H1 (cell line): Measurements from ENCODE around the gene NUP210L. TPM values are rescaled to one million over a fixed set of nuclear protein-coding genes. Genes with fewer than 3 reads are reported as not detected.

Source experiments
- CTCF ChIA-PET: fragments of 300-600 bp; sonication (Branson Sonifier 250); formaldehyde crosslinking; loops from one replicate; lab custom pipeline; 2021; ENCODE audit not compliant: partially characterized antibody; lab: Charles Lee
- POLR2A ChIA-PET: fragments of 300-600 bp; sonication (Branson Sonifier 250); formaldehyde crosslinking; loops from one replicate; lab custom pipeline; 2021; ENCODE audit warnings: inconsistent platforms; ENCODE audit not compliant: partially characterized antibody; lab: Charles Lee
- DNase-seq, 2 experiments: peaks; one replicate each; pipeline versions ENCODE4 v3.0.0 to v3.0.0-alpha.2; 2010 to 2022; ENCODE audit warnings: low spot score in 2 of 2, low read depth in 1 of 2, mixed read lengths in 1 of 2
- FAIRE-seq: peaks from 2 replicates; lab custom pipeline; 2011; peaks lifted over from hg19 to GRCh38; lab: Jason Lieb, UNC
- H2AFZ ChIP-seq: 2 replicates; pipeline ENCODE4 v1.8.1; 2012; ENCODE audit warnings: low read length, inconsistent platforms
- H2AK5ac ChIP-seq: 2 replicates; pipeline ENCODE4 v1.6.1; 2013; ENCODE audit warnings: low read depth, low read length
- H2BK120ac ChIP-seq: replicated peaks from 2 replicates; pipeline ENCODE3; 2013; ENCODE audit warnings: low read depth, low read length, inconsistent platforms
- H2BK12ac ChIP-seq: 2 replicates; pipeline ENCODE4 v1.6.1; 2013; ENCODE audit warnings: low read depth, low read length
- H2BK15ac ChIP-seq: 2 replicates; pipeline ENCODE4 v1.6.1; 2013; ENCODE audit warnings: low read length
- H2BK20ac ChIP-seq: 2 replicates; pipeline ENCODE4 v1.6.1; 2013; ENCODE audit warnings: low read length
- H2BK5ac ChIP-seq: 2 replicates; pipeline ENCODE4 v1.6.1; 2013; ENCODE audit warnings: low read depth, low read length
- H3K14ac ChIP-seq: 2 replicates; pipeline ENCODE4 v1.6.1; 2013; ENCODE audit warnings: inconsistent platforms; ENCODE audit not compliant: insufficient read length
- H3K18ac ChIP-seq: 2 replicates; pipeline ENCODE4 v1.6.1; 2013; ENCODE audit warnings: low read length; ENCODE audit errors: extremely low read depth
- H3K23ac ChIP-seq: 2 replicates; pipeline ENCODE4 v1.6.1; 2013; ENCODE audit warnings: inconsistent platforms; ENCODE audit not compliant: insufficient read length
- H3K23me2 ChIP-seq: 2 replicates; pipeline ENCODE4 v1.6.1; 2013; ENCODE audit warnings: low read depth, low read length
- H3K27ac ChIP-seq: 2 replicates; pipeline ENCODE4 v1.6.1; 2011; ENCODE audit warnings: low read depth, low read length, inconsistent platforms
- H3K27me3 ChIP-seq, 4 experiments: replicated peaks in 1 of 4; 1 replicate in 1 of 4; 2 replicates in 3 of 4; pipeline versions ENCODE4 v1.6.1 to v1.8.1; 2011 to 2013; ENCODE audit warnings: low read length in 3 of 4, mild to moderate bottlenecking in 3 of 4, inconsistent platforms in 2 of 4, mixed read lengths in 2 of 4, moderate library complexity in 1 of 4; ENCODE audit not compliant: control insufficient read depth in 3 of 4, insufficient read depth in 3 of 4; ENCODE audit errors: extremely low read depth in 1 of 4
- H3K36me3 ChIP-seq, 4 experiments: 2 replicates each; pipeline versions ENCODE4 v1.6.1 to v1.8.1; 2011 to 2013; ENCODE audit warnings: mild to moderate bottlenecking in 4 of 4, low read length in 3 of 4, moderate library complexity in 2 of 4, control low read depth in 1 of 4, inconsistent platforms in 1 of 4; ENCODE audit not compliant: insufficient read depth in 4 of 4, control insufficient read depth in 2 of 4
- H3K4ac ChIP-seq: replicated peaks from 2 replicates; pipeline ENCODE3; 2013; ENCODE audit warnings: low read length, low read depth, mixed read lengths, inconsistent platforms; ENCODE audit not compliant: insufficient read length
- H3K4me1 ChIP-seq, 4 experiments: replicated peaks in 1 of 4; 1 replicate in 1 of 4; 2 replicates in 3 of 4; pipeline versions ENCODE4 v1.6.1 to v1.8.1; 2011 to 2013; ENCODE audit warnings: low read length in 3 of 4, inconsistent platforms in 2 of 4, mixed read lengths in 1 of 4; ENCODE audit not compliant: insufficient read depth in 4 of 4, control insufficient read depth in 3 of 4
- H3K4me2 ChIP-seq, 2 experiments: 2 replicates each; pipeline versions ENCODE4 v1.6.1 to v1.8.1; 2011 to 2013; ENCODE audit warnings: low read depth in 2 of 2, low read length in 2 of 2, control low read depth in 1 of 2, inconsistent platforms in 1 of 2, mild to moderate bottlenecking in 1 of 2; ENCODE audit not compliant: insufficient read depth in 1 of 2
- H3K4me3 ChIP-seq, 4 experiments: fragments of 200-600, 300-600 bp in 1 of 4; sonication (generic), shearing (Covaris generic), sonication (Bioruptor Twin) in 1 of 4; 2 replicates each; pipeline versions ENCODE4 v1.5.1 to v1.8.1; 2011 to 2016; ENCODE audit warnings: low read length in 4 of 4, low read depth in 3 of 4, control low read depth in 2 of 4, inconsistent platforms in 2 of 4, mild to moderate bottlenecking in 2 of 4, mixed read lengths in 1 of 4, moderate library complexity in 1 of 4; ENCODE audit not compliant: insufficient read depth in 2 of 4; ENCODE audit errors: extremely low read depth in 1 of 4
- H3K56ac ChIP-seq: replicated peaks from 2 replicates; pipeline ENCODE3; 2013; ENCODE audit warnings: low read depth, mild to moderate bottlenecking, mixed read lengths, low read length, inconsistent platforms; ENCODE audit not compliant: insufficient read length
- H3K79me1 ChIP-seq: 2 replicates; pipeline ENCODE4 v1.6.1; 2013; ENCODE audit warnings: low read depth, low read length, control low read depth
- H3K79me2 ChIP-seq, 2 experiments: 2 replicates each; pipeline versions ENCODE4 v1.6.1 to v1.8.1; 2012 to 2013; ENCODE audit warnings: low read length in 2 of 2, mild to moderate bottlenecking in 2 of 2, inconsistent platforms in 1 of 2; ENCODE audit not compliant: insufficient read depth in 2 of 2, control insufficient read depth in 1 of 2
- H3K9ac ChIP-seq, 4 experiments: replicated peaks in 1 of 4; 1 replicate in 1 of 4; 2 replicates in 3 of 4; pipeline versions ENCODE4 v1.6.1 to v1.8.1; 2011 to 2013; ENCODE audit warnings: low read depth in 3 of 4, low read length in 3 of 4, control low read depth in 2 of 4, mild to moderate bottlenecking in 2 of 4, moderate library complexity in 2 of 4, inconsistent platforms in 1 of 4; ENCODE audit errors: extremely low read depth in 1 of 4
- H3K9me3 ChIP-seq, 2 experiments: 2 replicates each; pipeline versions ENCODE4 v1.6.1 to v1.8.1; 2012 to 2013; ENCODE audit warnings: mild to moderate bottlenecking in 2 of 2, moderate library complexity in 2 of 2, control low read depth in 1 of 2, inconsistent platforms in 1 of 2, low read depth in 1 of 2, low read length in 1 of 2, mixed read lengths in 1 of 2; ENCODE audit not compliant: insufficient read depth in 2 of 2
- H4K20me1 ChIP-seq, 2 experiments: replicated peaks in 1 of 2; 2 replicates each; pipeline versions ENCODE3 to v1.8.1; 2011 to 2013; ENCODE audit warnings: inconsistent platforms in 2 of 2, low read length in 2 of 2, mild to moderate bottlenecking in 1 of 2; ENCODE audit not compliant: insufficient read depth in 2 of 2, control insufficient read depth in 1 of 2
- H4K5ac ChIP-seq: 2 replicates; pipeline ENCODE4 v1.6.1; 2013; ENCODE audit warnings: low read length, low read depth, mixed read lengths, inconsistent platforms; ENCODE audit not compliant: insufficient read length
- H4K8ac ChIP-seq: 2 replicates; pipeline ENCODE4 v1.8.0; 2013; ENCODE audit warnings: mild to moderate bottlenecking, moderate library complexity, low read length, inconsistent platforms; ENCODE audit not compliant: insufficient read depth; ENCODE audit errors: extremely low read depth
- H4K91ac ChIP-seq: replicated peaks from 2 replicates; pipeline ENCODE3; 2013; ENCODE audit warnings: low read length, mixed read lengths, inconsistent platforms; ENCODE audit not compliant: insufficient read length
- CHD2 ChIP-seq: IDR thresholded peaks from 2 replicates; pipeline ENCODE4 v1.6.1; 2012; ENCODE audit warnings: low read length, improper control_type of control experiment
- WGBS, 2 experiments: shearing (Covaris generic) in 1 of 2; methylation state at CpG; one replicate each; pipeline versions ENCODE4 v1.1.6 to v1.1.7; 2013 to 2015; ENCODE audit warnings: low lambda C conversion rate in 2 of 2, mixed read lengths in 2 of 2, inconsistent platforms in 1 of 2, low coverage in 1 of 2, missing lambda C conversion rate in 1 of 2; ENCODE audit not compliant: insufficient replicate concordance in 2 of 2, insufficient coverage in 1 of 2, insufficient read length in 1 of 2; ENCODE audit errors: extremely low coverage in 1 of 2, missing lambda C conversion rate in 1 of 2; 5-methylcytosine and 5-hydroxymethylcytosine counted together
- polyA plus RNA-seq, 7 experiments: library from polyadenylated mRNA; depleted of rRNA in 3 of 7; stranded (reverse) in 5 of 7; unstranded in 2 of 7; fragments of >200 nt in 5 of 7; fragments of 200-250 nt in 2 of 7; gene quantifications; 1 replicate in 5 of 7; 2 replicates in 1 of 7; 4 replicates in 1 of 7; pipeline versions ENCODE4 v1.2.1 to v1.2.3, GENCODE V29; 2011 to 2013; ENCODE audit warnings: missing spikeins in 2 of 7, mixed read lengths in 2 of 7
- total RNA-seq: library from RNA; stranded (reverse); fragmentation: NEBNext Ultra II Directional; extraction: Animal tissue kit (Norgen Biotek cat#: 25700); gene quantifications from 2 replicates; pipeline ENCODE4 v1.2.1, GENCODE V29; 2021

Gene NUP210L
- total and polyA plus RNA-seq, 2 of the 8 experiments (the other 6 are each of a cell fraction or from before 2014, with no cell fraction given) = not detected

DNA sequence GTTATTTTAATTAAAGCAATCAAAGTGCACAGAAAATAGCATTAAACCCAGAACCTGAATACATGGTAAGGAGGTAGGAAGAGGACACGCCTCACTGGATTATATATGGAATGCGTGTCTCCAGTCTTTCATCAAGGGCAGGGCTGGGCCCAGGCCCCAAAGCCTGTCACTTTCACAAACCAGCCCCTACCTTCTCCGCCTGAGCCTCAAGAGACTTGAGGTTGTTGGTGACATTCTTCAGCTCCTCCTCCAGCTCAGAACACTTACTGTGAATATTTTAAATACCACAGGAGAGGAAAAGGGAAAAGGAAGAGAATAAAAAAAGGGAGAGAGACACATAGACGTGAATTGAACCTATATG lies 16.3 kb upstream of the NUP210L start:
- Histone ChIP-seq H3K4me3 (no peak overlapping the region), H3K9me3 (no peaks in the 10 kb centered on the region), H2BK5ac (no peak overlapping the region), H3K4ac (no peak overlapping the region), H4K5ac (no peak overlapping the region), H3K27me3 (no peaks in the 10 kb centered on the region), H3K79me1 (peaks cover 4% of the 10 kb centered on the region; the same call in 1 of the 2 replicates), H3K36me3 (peaks cover 31 to 87% (median 76%) of the 10 kb centered on the region in 4 experiments), H2BK15ac (no peak overlapping the region), H3K9ac (no peak overlapping the region), H2AFZ (no peak overlapping the region), H3K4me2 (no peak overlapping the region), H3K18ac (no peak overlapping the region), H3K4me1 (no peaks in the 10 kb centered on the region), H2BK20ac (no peak overlapping the region), H3K79me2 (peaks cover 3 to 33% of the 10 kb centered on the region in 2 experiments; a peak in 3 of 4 replicates), H4K91ac (no peak overlapping the region), H2BK120ac (no peak overlapping the region), H4K8ac (no peak overlapping the region), H4K20me1 (peaks cover 0 to 13% of the 10 kb centered on the region in 2 experiments), H3K27ac (no peak overlapping the region), H3K56ac (no peak overlapping the region), H3K14ac (no peak overlapping the region), H2AK5ac (no peak overlapping the region), H2BK12ac (no peak overlapping the region), H3K23me2 (no peaks in the 10 kb centered on the region), H3K23ac (no peak overlapping the region)
- FAIRE-seq (no peak), DNase-seq (no peak)
- ChIA-PET POLR2A (interaction anchor here (0.7 to 2.0 kb wide), 6 partner anchors 9 to 36 kb away, joined by 3 to 6 read pairs (median 3); partner anchors contain the start of gene NUP210L), CTCF (interaction anchor here (1.4 kb wide), 1 partner anchor 101 kb away, joined by 6 read pairs; no protein-coding TSS in a partner anchor)
- TF ChIP-seq CHD2 = no peak
- 90% methylated on average over 4 of the region's 4 CpGs; no CpG with 5 or more reads in 1 of the 2 experiments for WGBS, 2 experiments
